ENCODE results near the gene BABAM2. TPM values are rescaled to one million over a fixed set of nuclear protein-coding genes. Genes with fewer than 3 reads are reported as not detected.

The BABAM2 gene
- total and polyA plus RNA-seq, 9 of the 15 experiments (the other 6 are each of a cell fraction or from before 2014, with no cell fraction given): 10.9 to 37.4 (median 25.6) TPM

GRCh38 chr2:27911458-27912210, 21.1 kb downstream of the BABAM2 start (continued):
- TF ChIP-seq TSHZ1 (CRISPR knock-in tag; IDR thresholded peaks at IDR 0.05) (no peak), HMGN3 (IDR thresholded peaks at IDR 0.05; ENCODE audit: borderline replicate concordance, extremely low read depth, insufficient read length, low read depth, low read length) (no peak), FOXA3 (CRISPR knock-in tag; conservative IDR thresholded peaks at IDR 0.05 in 1 of 2, IDR thresholded peaks at IDR 0.05 in 1 of 2) (no peak)

GRCh38 chr2:27912512-27912911, 22.0 kb downstream of the BABAM2 start:
- no peak overlapping the region for H3K9ac ChIP-seq (ENCODE audit: insufficient read depth in 1 of 2, low read depth in 2 of 2, low read length in 2 of 2)
- ATAC-seq (no peak), DNase-seq (ENCODE audit: extremely low read depth in 1 of 4, low spot score in 3 of 4) (no peak), FAIRE-seq (no peak)
- ChIA-PET CTCF (ENCODE audit: low intra/inter-chr PET ratio) (no interaction called here), POLR2A (interaction anchor here (0.6 kb wide), 1 partner anchor 15 kb away, joined by 3 read pairs; no protein-coding TSS in a partner anchor)
- TF ChIP-seq HES1 (IDR thresholded peaks at IDR 0.05; ENCODE audit: low read depth) (no peak), ZBTB1 (CRISPR knock-in tag; IDR thresholded peaks at IDR 0.05; ENCODE audit: borderline replicate concordance, low read depth) (no peak), TEAD2 (tag; IDR thresholded peaks at IDR 0.05) (no peak)
- no TSS peak for BruUV-seq (replicated peaks)
- no peaks in the 10 kb centered on the region; a peak in 2 of 5 replicates for H3K4me1 ChIP-seq (replicated peaks in 1 of 2; ENCODE audit: control insufficient read depth in 2 of 2, insufficient read depth in 2 of 2, low read length in 2 of 2)
- no peak overlapping the region for H2AFZ ChIP-seq (ENCODE audit: low read depth, low read length)
- in situ Hi-C loops (cut with MboI): no loop called here
- no peaks in the 10 kb centered on the region for H3K9me1 ChIP-seq (ENCODE audit: control insufficient read depth, insufficient read depth, low read length)
- WGBS (ENCODE audit: insufficient coverage, low coverage, missing lambda C conversion rate): 92% methylated on average over 2 of the region's 2 CpGs
- H3K79me2 ChIP-seq (ENCODE audit: control insufficient read depth, insufficient read depth, low read length): no peaks in the 10 kb centered on the region
- no peak overlapping the region for H3K4me2 ChIP-seq (ENCODE audit: insufficient read depth, low read length)
- H3K27me3 ChIP-seq (ENCODE audit: control insufficient read depth in 2 of 2, insufficient read depth in 2 of 2, low read length in 2 of 2): no peaks in the 10 kb centered on the region
- no peaks in the 10 kb centered on the region for H3K36me3 ChIP-seq (ENCODE audit: control insufficient read depth, insufficient read depth, low read length)
- no peaks in the 10 kb centered on the region for H3K9me3 ChIP-seq (replicated peaks; ENCODE audit: control insufficient read depth, insufficient read depth, low read depth, low read length)
- intact Hi-C loops (cut with micrococcal nuclease): no loop called here
- no peaks in the 10 kb centered on the region for H4K20me1 ChIP-seq (replicated peaks; ENCODE audit: control insufficient read depth, insufficient read depth, low read length)
- H3K4me3 ChIP-seq: no peak overlapping the region
- no peak overlapping the region for H3K27ac ChIP-seq (ENCODE audit: extremely low read depth, low read depth, low read length)
